ENCODE measurements around the gene SSUH2.

Gene SSUH2

DNA sequence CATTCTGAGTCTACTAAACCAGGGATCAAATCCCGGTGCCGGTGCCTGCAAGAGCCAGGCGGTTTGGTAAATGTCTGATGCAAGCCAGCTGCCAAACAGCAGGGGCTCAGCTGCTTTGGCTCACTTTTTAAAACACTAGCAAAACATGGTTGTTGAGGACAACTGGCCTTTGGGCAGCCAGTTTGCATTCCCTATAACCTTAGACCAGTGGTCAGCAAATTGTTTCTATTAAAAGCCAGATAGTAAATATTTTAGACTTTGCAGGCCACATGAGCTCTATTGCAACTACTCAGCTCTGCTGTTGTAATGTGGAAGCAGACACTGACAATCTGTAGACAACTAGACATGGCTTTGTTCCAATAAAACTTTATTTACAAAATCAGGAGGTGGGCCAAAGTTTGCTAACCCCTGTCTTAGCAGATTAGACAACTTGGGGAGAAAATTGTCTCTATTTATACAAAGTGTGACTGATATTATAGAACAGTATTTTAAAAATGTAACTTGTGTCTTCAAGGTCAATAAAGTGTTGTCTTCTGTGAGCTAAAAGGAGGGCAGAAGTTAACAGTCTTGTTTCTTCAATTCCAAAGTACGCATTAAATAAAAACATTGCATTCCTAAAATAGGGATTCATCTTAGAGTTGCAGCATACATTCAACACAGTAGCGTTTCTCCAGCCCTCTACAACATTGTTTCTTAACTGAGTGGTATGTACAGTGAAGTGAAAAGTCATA, 67.6 kb downstream of the SSUH2 start:
- TF ChIP-seq, protein P1, sequence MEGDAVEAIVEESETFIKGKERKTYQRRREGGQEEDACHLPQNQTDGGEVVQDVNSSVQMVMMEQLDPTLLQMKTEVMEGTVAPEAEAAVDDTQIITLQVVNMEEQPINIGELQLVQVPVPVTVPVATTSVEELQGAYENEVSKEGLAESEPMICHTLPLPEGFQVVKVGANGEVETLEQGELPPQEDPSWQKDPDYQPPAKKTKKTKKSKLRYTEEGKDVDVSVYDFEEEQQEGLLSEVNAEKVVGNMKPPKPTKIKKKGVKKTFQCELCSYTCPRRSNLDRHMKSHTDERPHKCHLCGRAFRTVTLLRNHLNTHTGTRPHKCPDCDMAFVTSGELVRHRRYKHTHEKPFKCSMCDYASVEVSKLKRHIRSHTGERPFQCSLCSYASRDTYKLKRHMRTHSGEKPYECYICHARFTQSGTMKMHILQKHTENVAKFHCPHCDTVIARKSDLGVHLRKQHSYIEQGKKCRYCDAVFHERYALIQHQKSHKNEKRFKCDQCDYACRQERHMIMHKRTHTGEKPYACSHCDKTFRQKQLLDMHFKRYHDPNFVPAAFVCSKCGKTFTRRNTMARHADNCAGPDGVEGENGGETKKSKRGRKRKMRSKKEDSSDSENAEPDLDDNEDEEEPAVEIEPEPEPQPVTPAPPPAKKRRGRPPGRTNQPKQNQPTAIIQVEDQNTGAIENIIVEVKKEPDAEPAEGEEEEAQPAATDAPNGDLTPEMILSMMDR (IDR thresholded peaks at IDR 0.05) = no peak

DNA sequence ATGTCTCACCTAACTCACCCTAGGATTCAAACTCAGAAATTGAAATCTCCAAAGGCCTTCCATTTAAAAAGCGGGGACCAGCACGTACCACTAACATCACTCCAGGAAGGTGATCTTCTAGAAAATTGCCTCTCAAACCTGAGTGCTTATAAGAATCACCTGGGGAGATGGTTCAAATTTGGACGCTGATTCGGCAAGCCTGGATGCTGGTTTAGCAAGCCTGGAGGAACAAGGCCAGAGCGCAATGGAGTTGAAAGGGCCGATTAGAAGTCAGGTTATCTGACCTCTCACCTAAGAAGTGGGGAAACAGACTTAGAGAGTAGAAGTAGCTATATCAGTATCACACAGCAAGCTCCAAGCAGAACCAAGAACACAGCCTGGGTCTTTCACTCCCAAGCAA, 68.2 kb downstream of the SSUH2 start:
- TF ChIP-seq, protein P1 (IDR thresholded peaks at IDR 0.05) = no peak

DNA sequence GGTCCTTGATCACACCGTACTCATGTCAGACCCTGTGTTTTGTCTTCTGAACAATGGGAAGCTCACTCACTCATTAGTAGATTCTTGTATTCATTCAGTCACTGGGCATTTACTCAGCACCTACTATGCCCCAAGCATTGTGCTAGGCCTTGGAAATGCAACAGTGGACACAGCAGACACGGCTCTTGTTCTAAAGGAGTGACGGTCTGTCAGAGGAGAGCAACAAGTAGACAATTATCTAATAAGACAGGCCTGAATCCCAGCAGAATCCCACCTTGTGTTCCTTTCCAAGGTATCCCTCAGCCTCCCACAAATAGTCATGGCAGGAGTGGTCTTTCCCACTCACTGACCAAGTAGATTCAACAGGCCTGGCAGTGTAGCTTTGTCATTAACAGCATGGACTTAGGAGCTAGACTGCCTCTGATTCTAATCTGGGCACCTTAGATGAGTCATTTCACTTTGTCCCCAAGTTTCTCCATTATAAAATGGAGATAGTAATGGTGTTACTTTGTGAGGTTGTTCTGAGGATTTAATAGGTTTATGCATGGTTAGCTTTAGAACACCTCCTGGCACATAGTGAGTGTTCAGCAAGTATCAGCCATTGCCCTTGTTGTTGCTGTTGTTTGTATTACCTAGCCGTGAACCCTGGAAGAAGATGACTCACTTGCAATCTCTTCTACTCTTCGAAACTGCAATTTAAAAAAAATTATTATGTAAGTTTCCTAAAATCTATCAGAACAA, 69.1 kb downstream of the SSUH2 start:
- TF ChIP-seq, protein P1 (IDR thresholded peaks at IDR 0.05) = no peak

DNA sequence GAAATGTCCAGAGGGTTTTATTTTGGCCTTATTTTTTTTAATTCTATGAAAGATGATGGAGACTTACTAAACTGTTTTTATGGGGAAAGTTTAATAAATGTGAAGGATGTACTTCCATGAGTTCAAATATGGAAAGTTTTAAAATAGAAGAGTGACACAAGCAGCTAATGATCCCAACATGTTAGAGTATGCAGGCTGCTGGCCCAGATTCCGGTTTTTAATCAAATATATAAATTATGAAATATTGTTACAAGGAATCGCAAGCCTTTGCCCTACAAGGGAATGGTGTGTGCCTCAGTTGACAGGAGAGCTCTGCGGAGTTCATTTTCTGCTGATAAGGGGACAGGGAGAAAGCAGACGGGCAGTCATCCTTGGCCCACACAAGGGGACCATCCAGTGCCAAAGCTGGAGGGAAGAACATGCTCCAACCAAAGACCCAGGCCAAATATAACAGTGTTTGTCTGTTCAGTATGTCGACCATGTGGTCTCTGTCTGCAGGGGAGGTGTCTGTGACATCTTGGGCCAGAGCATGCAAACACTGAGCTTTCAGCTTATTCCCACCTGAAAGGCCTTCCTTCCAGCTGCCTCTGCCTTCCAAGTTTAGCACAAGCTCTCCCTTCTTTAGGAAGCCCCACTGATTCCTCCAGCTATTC, 69.8 kb downstream of the SSUH2 start:
- TF ChIP-seq, protein P1 (IDR thresholded peaks at IDR 0.05) = no peak

DNA sequence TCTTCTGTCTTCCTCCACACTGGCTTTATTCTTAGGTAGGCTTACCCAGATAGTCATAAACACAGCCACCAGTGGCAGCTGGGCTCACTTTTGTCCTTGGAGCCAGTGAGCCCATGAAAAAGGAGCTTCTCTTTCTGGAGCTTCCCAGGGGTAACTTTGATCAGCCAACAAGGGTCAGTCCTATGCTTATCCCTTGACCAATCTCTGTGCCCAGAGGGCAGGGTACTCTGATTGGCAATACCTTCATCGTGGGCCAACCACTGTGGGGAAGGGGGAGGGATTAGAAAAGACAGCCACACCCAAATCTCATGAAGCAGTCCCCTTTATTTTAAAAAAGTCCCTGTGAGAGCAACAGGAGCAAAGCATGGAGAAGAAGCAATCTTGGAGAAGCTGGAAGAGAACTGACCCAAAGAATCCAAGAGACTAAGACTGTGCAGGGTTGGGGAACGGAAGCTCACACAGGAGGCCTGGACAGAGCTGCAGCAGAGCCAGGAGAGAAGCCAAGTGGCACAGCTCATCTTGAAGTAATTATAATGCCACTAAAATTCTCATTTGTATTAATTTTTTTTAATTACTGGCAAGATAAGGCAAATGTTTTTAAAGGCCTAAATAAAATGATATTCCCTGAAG, 70.4 kb downstream of the SSUH2 start:
- TF ChIP-seq, protein P1 (IDR thresholded peaks at IDR 0.05) = no peak

DNA sequence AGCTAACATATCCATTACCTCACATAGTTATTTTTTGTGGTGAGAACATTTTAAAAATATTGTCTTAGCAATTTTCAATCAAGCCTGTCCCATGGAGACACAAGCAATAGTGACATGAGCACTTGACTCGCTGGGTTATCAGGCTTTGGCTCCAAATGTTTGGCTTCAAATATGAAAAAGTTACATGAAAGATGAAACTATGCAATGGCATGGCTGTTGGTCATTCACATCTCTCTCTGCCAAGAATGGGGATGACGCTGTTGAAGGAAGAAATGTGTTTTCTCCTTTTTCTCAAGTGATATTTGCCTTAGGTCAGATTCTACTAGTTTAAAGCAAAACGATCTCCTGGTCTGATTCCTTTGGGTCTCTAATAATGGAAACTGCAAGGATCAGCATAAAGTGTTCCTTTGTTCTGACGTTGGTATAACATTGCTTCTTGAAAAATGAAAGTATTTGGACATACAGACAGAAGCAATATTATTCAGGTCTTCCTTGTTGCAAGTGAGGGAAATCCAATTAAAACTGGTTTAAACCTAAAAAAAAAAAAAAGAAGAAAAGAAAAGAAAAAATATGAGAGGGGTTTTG, 71.2 kb downstream of the SSUH2 start:
- TF ChIP-seq, protein P1 (IDR thresholded peaks at IDR 0.05) = no peak

DNA sequence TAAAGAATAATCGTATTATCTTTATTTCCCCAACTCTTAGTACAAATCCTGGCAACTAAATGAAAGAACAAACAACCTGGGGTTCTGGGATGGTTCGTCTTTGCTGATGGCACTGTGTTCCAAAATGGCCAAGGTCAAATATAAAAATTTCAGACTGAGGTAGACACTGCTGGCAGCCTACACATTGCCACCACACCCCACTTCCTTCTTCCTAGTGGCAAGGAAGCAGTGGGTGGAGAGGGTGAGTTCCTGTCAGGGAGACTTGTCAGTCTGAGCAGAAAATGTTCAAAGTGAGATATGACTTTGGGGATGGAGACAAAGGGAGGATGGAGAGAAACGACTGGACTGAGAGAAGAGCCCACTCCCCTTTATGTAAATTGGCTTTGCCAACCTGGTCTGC, 73.3 kb downstream of the SSUH2 start:
- TF ChIP-seq, protein P1 (IDR thresholded peaks at IDR 0.05) = no peak

Data from LNCAP (cell line).